ENCODE measurements around the gene GCKR. TPM values are rescaled to one million over a fixed set of nuclear protein-coding genes. Genes with fewer than 3 reads are reported as not detected.

Gene GCKR
- total RNA-seq, 4 donors from 2014 or later = 0.56 to 1.0 (median 0.64) TPM; not detected in 1

DNA sequence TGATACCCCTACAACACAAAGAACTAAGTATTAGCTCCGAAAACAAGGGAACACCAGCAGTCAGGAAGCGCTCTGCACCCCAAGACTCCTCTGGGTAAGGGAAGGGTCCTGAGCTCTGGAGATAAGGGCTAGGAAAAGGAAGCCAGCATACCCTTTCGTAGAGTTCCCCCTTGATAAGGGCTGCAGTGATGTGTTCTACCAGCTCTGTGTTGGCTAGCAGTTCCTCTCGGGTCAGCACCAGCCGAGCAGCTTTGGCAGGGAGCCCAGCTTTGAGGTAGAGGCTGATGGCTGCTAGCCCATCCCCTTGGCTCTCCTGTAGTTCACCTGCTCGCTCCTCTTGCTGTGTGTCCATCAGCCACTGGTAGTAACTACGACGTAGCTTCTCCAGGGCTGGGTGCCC lies 35.5 kb upstream of the GCKR start:
- WGBS = 85% methylated on average over 8 of the region's 8 CpGs
- Histone ChIP-seq H3K4me1 (no peaks in the 10 kb centered on the region), H3K36me3 (peaks cover 65% of the 10 kb centered on the region), H3K27me3 (no peaks in the 10 kb centered on the region), H3K9me3 (no peaks in the 10 kb centered on the region), H3K4me3 (no peak overlapping the region), H3K27ac (no peak overlapping the region)
- no peak for DNase-seq (ENCODE audit: low spot score in 2 of 2)
- TF ChIP-seq EP300 (IDR thresholded peaks at IDR 0.05) (no peak), POLR2A (IDR thresholded peaks at IDR 0.05) (no peak), POLR2AphosphoS5 (IDR thresholded peaks at IDR 0.05) (no peak)
- TF ChIP-seq, protein P1, sequence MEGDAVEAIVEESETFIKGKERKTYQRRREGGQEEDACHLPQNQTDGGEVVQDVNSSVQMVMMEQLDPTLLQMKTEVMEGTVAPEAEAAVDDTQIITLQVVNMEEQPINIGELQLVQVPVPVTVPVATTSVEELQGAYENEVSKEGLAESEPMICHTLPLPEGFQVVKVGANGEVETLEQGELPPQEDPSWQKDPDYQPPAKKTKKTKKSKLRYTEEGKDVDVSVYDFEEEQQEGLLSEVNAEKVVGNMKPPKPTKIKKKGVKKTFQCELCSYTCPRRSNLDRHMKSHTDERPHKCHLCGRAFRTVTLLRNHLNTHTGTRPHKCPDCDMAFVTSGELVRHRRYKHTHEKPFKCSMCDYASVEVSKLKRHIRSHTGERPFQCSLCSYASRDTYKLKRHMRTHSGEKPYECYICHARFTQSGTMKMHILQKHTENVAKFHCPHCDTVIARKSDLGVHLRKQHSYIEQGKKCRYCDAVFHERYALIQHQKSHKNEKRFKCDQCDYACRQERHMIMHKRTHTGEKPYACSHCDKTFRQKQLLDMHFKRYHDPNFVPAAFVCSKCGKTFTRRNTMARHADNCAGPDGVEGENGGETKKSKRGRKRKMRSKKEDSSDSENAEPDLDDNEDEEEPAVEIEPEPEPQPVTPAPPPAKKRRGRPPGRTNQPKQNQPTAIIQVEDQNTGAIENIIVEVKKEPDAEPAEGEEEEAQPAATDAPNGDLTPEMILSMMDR (IDR thresholded peaks at IDR 0.05) = no peak

DNA sequence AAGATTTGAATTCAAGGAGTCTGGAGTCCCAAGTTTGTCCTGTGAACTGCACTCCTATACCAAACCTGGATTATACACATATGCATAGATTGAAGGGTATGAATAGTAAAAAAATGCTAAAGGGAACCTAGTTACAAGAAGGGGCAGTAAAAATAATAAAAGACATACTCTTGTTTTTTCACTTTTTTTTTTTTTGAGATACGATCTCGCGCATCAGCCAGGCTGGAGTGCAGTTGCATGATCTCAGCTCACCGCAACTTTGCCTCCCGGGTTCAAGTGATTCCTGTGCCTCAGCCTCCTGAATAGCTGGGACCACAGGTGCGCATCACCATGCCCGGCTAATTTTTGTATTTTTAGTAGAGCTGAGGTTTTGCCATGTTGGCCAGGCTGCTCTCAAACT lies 32.2 kb upstream of the GCKR start:
- DNase-seq (ENCODE audit: low spot score in 2 of 2) = no peak
- H3K4me1 ChIP-seq = no peaks in the 10 kb centered on the region
- no peaks in the 10 kb centered on the region for H3K27me3 ChIP-seq
- H3K27ac ChIP-seq = no peak overlapping the region
- H3K9me3 ChIP-seq = no peaks in the 10 kb centered on the region
- WGBS = 95% methylated on average over 7 of the region's 7 CpGs
- no peak for TF ChIP-seq POLR2A (IDR thresholded peaks at IDR 0.05)
- TF ChIP-seq POLR2AphosphoS5 (IDR thresholded peaks at IDR 0.05) = no peak
- no peak for TF ChIP-seq EP300 (IDR thresholded peaks at IDR 0.05)
- TF ChIP-seq, protein P1 (IDR thresholded peaks at IDR 0.05) = no peak
- peaks cover 36% of the 10 kb centered on the region for H3K36me3 ChIP-seq
- H3K4me3 ChIP-seq = no peak overlapping the region

DNA sequence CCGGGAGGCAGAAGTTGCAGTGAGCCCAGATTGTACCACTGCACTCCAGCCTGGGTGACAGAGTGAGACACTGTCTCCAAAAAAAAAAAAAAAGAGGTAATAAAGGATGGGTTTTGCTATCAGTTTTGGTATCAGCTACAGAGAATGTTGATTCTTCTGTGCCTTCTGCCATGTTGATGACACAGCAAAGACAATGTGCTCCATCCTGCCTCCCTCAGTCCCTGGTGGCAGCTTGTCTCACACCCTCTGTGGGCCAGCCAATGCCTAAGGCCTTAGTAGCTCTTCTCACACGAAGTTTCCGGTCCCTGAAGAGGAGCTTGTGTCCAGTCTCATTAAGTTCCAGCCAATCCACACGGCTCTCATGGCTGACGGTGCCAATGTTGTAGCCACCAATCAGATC lies 24.7 kb upstream of the GCKR start:
- TF ChIP-seq POLR2AphosphoS5 (IDR thresholded peaks at IDR 0.05) (no peak), EP300 (IDR thresholded peaks at IDR 0.05) (no peak), POLR2A (IDR thresholded peaks at IDR 0.05) (no peak)
- TF ChIP-seq, protein P1 (IDR thresholded peaks at IDR 0.05) = no peak
- no peak overlapping the region for H3K4me3 ChIP-seq
- no peak overlapping the region for H3K27ac ChIP-seq
- H3K9me3 ChIP-seq = no peaks in the 10 kb centered on the region
- no peaks in the 10 kb centered on the region for H3K27me3 ChIP-seq
- peaks cover 50% of the 10 kb centered on the region for H3K36me3 ChIP-seq
- H3K4me1 ChIP-seq = no peaks in the 10 kb centered on the region
- no peak for DNase-seq (ENCODE audit: low spot score in 2 of 2)
- WGBS = 91% methylated on average over 5 of the region's 5 CpGs

DNA sequence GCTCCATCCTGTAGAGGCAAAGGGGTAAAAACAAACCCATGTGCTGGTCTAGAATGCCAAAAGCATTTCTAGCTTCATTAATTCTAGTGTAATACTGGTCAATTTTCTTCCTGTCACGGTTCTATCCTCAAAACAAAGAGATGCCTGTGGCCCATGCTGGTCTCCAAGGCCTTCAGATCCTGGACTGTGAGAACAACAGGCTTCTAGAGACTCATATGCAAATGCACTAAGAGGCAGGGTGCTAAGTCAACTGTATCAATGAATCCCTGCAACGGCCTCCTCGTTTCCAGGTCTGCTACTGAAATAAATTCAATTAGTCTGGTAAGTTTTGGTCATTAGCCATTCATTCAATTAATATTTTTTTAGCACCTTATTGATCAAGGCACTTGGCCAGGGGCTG lies 11.1 kb upstream of the GCKR start:
- WGBS = 60% methylated on average over 3 of the region's 3 CpGs
- Histone ChIP-seq H3K36me3 (peaks cover 40% of the 10 kb centered on the region), H3K27me3 (no peaks in the 10 kb centered on the region)

DNA sequence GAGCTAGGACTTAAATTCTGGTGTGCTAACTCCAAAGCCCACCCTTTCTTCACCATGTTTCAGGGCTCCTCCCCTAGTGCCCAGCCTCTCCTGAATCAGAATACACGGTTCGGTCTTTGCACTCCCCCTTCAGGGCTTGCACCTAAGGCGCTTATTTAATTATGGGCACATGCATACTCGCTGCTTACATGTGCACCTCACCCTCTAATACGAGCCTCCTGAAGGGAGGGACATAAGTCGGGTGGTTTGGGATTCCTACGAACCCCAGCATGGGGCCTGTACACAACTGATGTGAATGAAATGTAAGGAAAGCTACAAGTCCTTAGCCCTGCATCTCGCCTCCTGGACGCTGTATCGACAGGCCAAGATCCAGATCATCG lies 7.5 kb upstream of the GCKR start:
- Histone ChIP-seq H3K27ac (peak overlapping the region; percentile 62), H3K4me1 (peaks cover 21% of the 10 kb centered on the region), H3K36me3 (peaks cover 6% of the 10 kb centered on the region), H3K4me3 (peak overlapping the region; percentile 63), H3K9me3 (no peaks in the 10 kb centered on the region), H3K27me3 (no peaks in the 10 kb centered on the region)
- no peak for TF ChIP-seq EP300 (IDR thresholded peaks at IDR 0.05)
- TF ChIP-seq, protein P1 (IDR thresholded peaks at IDR 0.05) = no peak
- DNase-seq (ENCODE audit: low spot score in 2 of 2) = no peak
- WGBS = 4% methylated on average over 7 of the region's 11 CpGs

More for the DNA sequence above, 11.1 kb upstream of the GCKR start:
- TF ChIP-seq POLR2A (IDR thresholded peaks at IDR 0.05) (no peak), EP300 (IDR thresholded peaks at IDR 0.05) (no peak), POLR2AphosphoS5 (IDR thresholded peaks at IDR 0.05) (no peak)
- TF ChIP-seq, protein P1 (IDR thresholded peaks at IDR 0.05) = no peak
- DNase-seq (ENCODE audit: low spot score in 2 of 2) = no peak
- Histone ChIP-seq H3K27ac (no peak overlapping the region), H3K9me3 (no peaks in the 10 kb centered on the region), H3K4me1 (peaks cover 21% of the 10 kb centered on the region), H3K4me3 (no peak overlapping the region)

All from suprapubic skin (tissue), 4 donors.